H1 (cell line): ENCODE data around the gene ZC3H18. TPM values are rescaled to one million over a fixed set of nuclear protein-coding genes. Genes with fewer than 3 reads are reported as not detected.
A peak's percentile ranks its signal among the peaks of the same experiment; 100 is the strongest.

Experiments
- CTCF ChIA-PET: fragments of 300-600 bp; sonication (Branson Sonifier 250); formaldehyde crosslinking; loops from one replicate; lab custom pipeline; 2021; ENCODE audit not compliant: partially characterized antibody; lab: Charles Lee
- POLR2A ChIA-PET: fragments of 300-600 bp; sonication (Branson Sonifier 250); formaldehyde crosslinking; loops from one replicate; lab custom pipeline; 2021; ENCODE audit warnings: inconsistent platforms; ENCODE audit not compliant: partially characterized antibody; lab: Charles Lee
- DNase-seq, 2 experiments: peaks; one replicate each; pipeline versions ENCODE4 v3.0.0 to v3.0.0-alpha.2; 2010 to 2022; ENCODE audit warnings: low spot score in 2 of 2, low read depth in 1 of 2, mixed read lengths in 1 of 2
- FAIRE-seq: peaks from 2 replicates; lab custom pipeline; 2011; peaks lifted over from hg19 to GRCh38; lab: Jason Lieb, UNC
- H2AFZ ChIP-seq: 2 replicates; pipeline ENCODE4 v1.8.1; 2012; ENCODE audit warnings: low read length, inconsistent platforms
- H2AK5ac ChIP-seq: 2 replicates; pipeline ENCODE4 v1.6.1; 2013; ENCODE audit warnings: low read depth, low read length
- H2BK120ac ChIP-seq: replicated peaks from 2 replicates; pipeline ENCODE3; 2013; ENCODE audit warnings: low read depth, low read length, inconsistent platforms
- H2BK12ac ChIP-seq: 2 replicates; pipeline ENCODE4 v1.6.1; 2013; ENCODE audit warnings: low read depth, low read length
- H2BK15ac ChIP-seq: 2 replicates; pipeline ENCODE4 v1.6.1; 2013; ENCODE audit warnings: low read length
- H2BK20ac ChIP-seq: 2 replicates; pipeline ENCODE4 v1.6.1; 2013; ENCODE audit warnings: low read length
- H2BK5ac ChIP-seq: 2 replicates; pipeline ENCODE4 v1.6.1; 2013; ENCODE audit warnings: low read depth, low read length
- H3K14ac ChIP-seq: 2 replicates; pipeline ENCODE4 v1.6.1; 2013; ENCODE audit warnings: inconsistent platforms; ENCODE audit not compliant: insufficient read length
- H3K18ac ChIP-seq: 2 replicates; pipeline ENCODE4 v1.6.1; 2013; ENCODE audit warnings: low read length; ENCODE audit errors: extremely low read depth
- H3K23ac ChIP-seq: 2 replicates; pipeline ENCODE4 v1.6.1; 2013; ENCODE audit warnings: inconsistent platforms; ENCODE audit not compliant: insufficient read length
- H3K23me2 ChIP-seq: 2 replicates; pipeline ENCODE4 v1.6.1; 2013; ENCODE audit warnings: low read depth, low read length
- H3K27ac ChIP-seq: 2 replicates; pipeline ENCODE4 v1.6.1; 2011; ENCODE audit warnings: low read depth, low read length, inconsistent platforms
- H3K27me3 ChIP-seq, 4 experiments: replicated peaks in 1 of 4; 1 replicate in 1 of 4; 2 replicates in 3 of 4; pipeline versions ENCODE4 v1.6.1 to v1.8.1; 2011 to 2013; ENCODE audit warnings: low read length in 3 of 4, mild to moderate bottlenecking in 3 of 4, inconsistent platforms in 2 of 4, mixed read lengths in 2 of 4, moderate library complexity in 1 of 4; ENCODE audit not compliant: control insufficient read depth in 3 of 4, insufficient read depth in 3 of 4; ENCODE audit errors: extremely low read depth in 1 of 4
- H3K36me3 ChIP-seq, 4 experiments: 2 replicates each; pipeline versions ENCODE4 v1.6.1 to v1.8.1; 2011 to 2013; ENCODE audit warnings: mild to moderate bottlenecking in 4 of 4, low read length in 3 of 4, moderate library complexity in 2 of 4, control low read depth in 1 of 4, inconsistent platforms in 1 of 4; ENCODE audit not compliant: insufficient read depth in 4 of 4, control insufficient read depth in 2 of 4
- H3K4ac ChIP-seq: replicated peaks from 2 replicates; pipeline ENCODE3; 2013; ENCODE audit warnings: low read length, low read depth, mixed read lengths, inconsistent platforms; ENCODE audit not compliant: insufficient read length
- H3K4me1 ChIP-seq, 4 experiments: replicated peaks in 1 of 4; 1 replicate in 1 of 4; 2 replicates in 3 of 4; pipeline versions ENCODE4 v1.6.1 to v1.8.1; 2011 to 2013; ENCODE audit warnings: low read length in 3 of 4, inconsistent platforms in 2 of 4, mixed read lengths in 1 of 4; ENCODE audit not compliant: insufficient read depth in 4 of 4, control insufficient read depth in 3 of 4
- H3K4me2 ChIP-seq, 2 experiments: 2 replicates each; pipeline versions ENCODE4 v1.6.1 to v1.8.1; 2011 to 2013; ENCODE audit warnings: low read depth in 2 of 2, low read length in 2 of 2, control low read depth in 1 of 2, inconsistent platforms in 1 of 2, mild to moderate bottlenecking in 1 of 2; ENCODE audit not compliant: insufficient read depth in 1 of 2
- H3K4me3 ChIP-seq, 4 experiments: fragments of 200-600, 300-600 bp in 1 of 4; sonication (generic), shearing (Covaris generic), sonication (Bioruptor Twin) in 1 of 4; 2 replicates each; pipeline versions ENCODE4 v1.5.1 to v1.8.1; 2011 to 2016; ENCODE audit warnings: low read length in 4 of 4, low read depth in 3 of 4, control low read depth in 2 of 4, inconsistent platforms in 2 of 4, mild to moderate bottlenecking in 2 of 4, mixed read lengths in 1 of 4, moderate library complexity in 1 of 4; ENCODE audit not compliant: insufficient read depth in 2 of 4; ENCODE audit errors: extremely low read depth in 1 of 4
- H3K56ac ChIP-seq: replicated peaks from 2 replicates; pipeline ENCODE3; 2013; ENCODE audit warnings: low read depth, mild to moderate bottlenecking, mixed read lengths, low read length, inconsistent platforms; ENCODE audit not compliant: insufficient read length
- H3K79me1 ChIP-seq: 2 replicates; pipeline ENCODE4 v1.6.1; 2013; ENCODE audit warnings: low read depth, low read length, control low read depth
- H3K79me2 ChIP-seq, 2 experiments: 2 replicates each; pipeline versions ENCODE4 v1.6.1 to v1.8.1; 2012 to 2013; ENCODE audit warnings: low read length in 2 of 2, mild to moderate bottlenecking in 2 of 2, inconsistent platforms in 1 of 2; ENCODE audit not compliant: insufficient read depth in 2 of 2, control insufficient read depth in 1 of 2
- H3K9ac ChIP-seq, 4 experiments: replicated peaks in 1 of 4; 1 replicate in 1 of 4; 2 replicates in 3 of 4; pipeline versions ENCODE4 v1.6.1 to v1.8.1; 2011 to 2013; ENCODE audit warnings: low read depth in 3 of 4, low read length in 3 of 4, control low read depth in 2 of 4, mild to moderate bottlenecking in 2 of 4, moderate library complexity in 2 of 4, inconsistent platforms in 1 of 4; ENCODE audit errors: extremely low read depth in 1 of 4
- H3K9me3 ChIP-seq, 2 experiments: 2 replicates each; pipeline versions ENCODE4 v1.6.1 to v1.8.1; 2012 to 2013; ENCODE audit warnings: mild to moderate bottlenecking in 2 of 2, moderate library complexity in 2 of 2, control low read depth in 1 of 2, inconsistent platforms in 1 of 2, low read depth in 1 of 2, low read length in 1 of 2, mixed read lengths in 1 of 2; ENCODE audit not compliant: insufficient read depth in 2 of 2
- H4K20me1 ChIP-seq, 2 experiments: replicated peaks in 1 of 2; 2 replicates each; pipeline versions ENCODE3 to v1.8.1; 2011 to 2013; ENCODE audit warnings: inconsistent platforms in 2 of 2, low read length in 2 of 2, mild to moderate bottlenecking in 1 of 2; ENCODE audit not compliant: insufficient read depth in 2 of 2, control insufficient read depth in 1 of 2
- H4K5ac ChIP-seq: 2 replicates; pipeline ENCODE4 v1.6.1; 2013; ENCODE audit warnings: low read length, low read depth, mixed read lengths, inconsistent platforms; ENCODE audit not compliant: insufficient read length
- H4K8ac ChIP-seq: 2 replicates; pipeline ENCODE4 v1.8.0; 2013; ENCODE audit warnings: mild to moderate bottlenecking, moderate library complexity, low read length, inconsistent platforms; ENCODE audit not compliant: insufficient read depth; ENCODE audit errors: extremely low read depth
- H4K91ac ChIP-seq: replicated peaks from 2 replicates; pipeline ENCODE3; 2013; ENCODE audit warnings: low read length, mixed read lengths, inconsistent platforms; ENCODE audit not compliant: insufficient read length
- CTCF ChIP-seq, 3 experiments: IDR thresholded peaks; 1 replicate in 2 of 3; 2 replicates in 1 of 3; pipeline versions ENCODE4 v1.5.1 to v1.6.1; 2011; ENCODE audit warnings: low read length in 3 of 3, mild to moderate bottlenecking in 3 of 3, inconsistent platforms in 2 of 3, low read depth in 1 of 3, moderate library complexity in 1 of 3; ENCODE audit not compliant: insufficient read depth in 1 of 3; ENCODE audit errors: control extremely low read depth in 1 of 3
- RAD21 ChIP-seq, 2 experiments: IDR thresholded peaks in 1 of 2; conservative IDR thresholded peaks in 1 of 2; 2 replicates each; pipeline ENCODE4 v1.6.1; 2011; ENCODE audit warnings: low read depth in 2 of 2, low read length in 2 of 2, improper control_type of control experiment in 1 of 2, inconsistent platforms in 1 of 2, mild to moderate bottlenecking in 1 of 2, moderate library complexity in 1 of 2
- RBBP5 ChIP-seq: IDR thresholded peaks from 2 replicates; pipeline ENCODE4 v1.7.1; 2012; ENCODE audit warnings: low read depth, mild to moderate bottlenecking, inconsistent platforms, low read length, moderate library complexity, borderline replicate concordance
- SAP30 ChIP-seq: fragments of 300-600 bp; sonication (generic); IDR thresholded peaks from 2 replicates; pipeline ENCODE4 v1.7.1; 2012; ENCODE audit warnings: low read length, moderate library complexity, mild to moderate bottlenecking, inconsistent platforms; ENCODE audit not compliant: insufficient read depth, insufficient replicate concordance
- WGBS, 2 experiments: shearing (Covaris generic) in 1 of 2; methylation state at CpG; one replicate each; pipeline versions ENCODE4 v1.1.6 to v1.1.7; 2013 to 2015; ENCODE audit warnings: low lambda C conversion rate in 2 of 2, mixed read lengths in 2 of 2, inconsistent platforms in 1 of 2, low coverage in 1 of 2, missing lambda C conversion rate in 1 of 2; ENCODE audit not compliant: insufficient replicate concordance in 2 of 2, insufficient coverage in 1 of 2, insufficient read length in 1 of 2; ENCODE audit errors: extremely low coverage in 1 of 2, missing lambda C conversion rate in 1 of 2; 5-methylcytosine and 5-hydroxymethylcytosine counted together
- polyA plus RNA-seq, 7 experiments: library from polyadenylated mRNA; depleted of rRNA in 3 of 7; stranded (reverse) in 5 of 7; unstranded in 2 of 7; fragments of >200 nt in 5 of 7; fragments of 200-250 nt in 2 of 7; gene quantifications; 1 replicate in 5 of 7; 2 replicates in 1 of 7; 4 replicates in 1 of 7; pipeline versions ENCODE4 v1.2.1 to v1.2.3, GENCODE V29; 2011 to 2013; ENCODE audit warnings: missing spikeins in 2 of 7, mixed read lengths in 2 of 7
- total RNA-seq: library from RNA; stranded (reverse); fragmentation: NEBNext Ultra II Directional; extraction: Animal tissue kit (Norgen Biotek cat#: 25700); gene quantifications from 2 replicates; pipeline ENCODE4 v1.2.1, GENCODE V29; 2021

Gene ZC3H18
- total and polyA plus RNA-seq, 2 of the 8 experiments (the other 6 are each of a cell fraction or from before 2014, with no cell fraction given) = 12.1 to 73.2 TPM

DNA sequence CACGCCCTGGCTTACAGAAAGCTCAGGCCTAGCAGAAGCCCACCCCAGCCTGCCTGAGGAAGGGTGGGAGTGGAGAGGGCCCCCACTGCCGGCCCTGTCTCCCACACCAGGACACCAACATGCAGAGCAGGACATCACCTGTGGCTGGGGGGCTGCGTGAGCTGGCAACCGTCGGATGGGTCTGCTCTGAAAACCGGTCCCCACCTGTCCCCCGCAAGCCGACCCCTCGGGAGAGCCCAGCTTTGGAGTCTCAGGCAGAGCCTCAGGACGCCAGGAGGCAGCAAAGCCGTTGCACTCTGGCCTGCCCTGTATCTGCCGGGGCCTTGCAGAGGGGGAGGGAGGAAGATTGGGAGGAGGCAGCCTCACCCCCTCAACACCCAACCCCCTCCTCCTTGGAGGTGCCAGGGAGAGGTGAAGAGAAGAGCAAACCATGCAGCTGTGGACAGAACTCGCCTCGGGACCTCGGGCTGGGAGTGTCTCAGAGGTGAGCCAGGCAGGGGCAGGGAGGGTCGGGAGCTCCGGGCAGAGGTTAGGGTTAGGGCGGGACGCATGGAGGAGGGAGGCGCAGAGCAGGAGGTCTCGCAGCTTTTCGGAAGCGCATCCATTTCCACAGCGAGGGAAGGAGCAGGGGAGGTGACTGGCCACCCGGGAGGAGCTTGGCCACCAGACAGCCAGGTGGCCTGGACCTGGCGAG is 30.4 kb upstream of the ZC3H18 start:
- TF ChIP-seq RAD21 (IDR thresholded peaks at IDR 0.05 in 1 of 2, conservative IDR thresholded peaks at IDR 0.05 in 1 of 2; ENCODE audit: low read depth in 2 of 2, low read length in 2 of 2) (peak; percentile 30 to 32; a peak in 3 of 4 replicates), RBBP5 (no peak), SAP30 (no peak), CTCF (IDR thresholded peaks at IDR 0.05; ENCODE audit: control extremely low read depth in 1 of 3, insufficient read depth in 1 of 3, low read depth in 1 of 3, low read length in 3 of 3) (peak in 2 of 3 experiments; percentile 27 to 29; a peak in 2 of 4 replicates)
- TF ChIP-seq, all 59 proteins: peak for 2
- Histone ChIP-seq H3K36me3 (no peaks in the 10 kb centered on the region), H3K9ac (no peak overlapping the region), H2BK5ac (no peak overlapping the region), H3K23ac (no peak overlapping the region), H3K23me2 (peaks cover 2% of the 10 kb centered on the region; the same call in 1 of the 2 replicates), H4K20me1 (peaks cover 0 to 6% of the 10 kb centered on the region in 2 experiments), H3K9me3 (peaks cover 8 to 14% of the 10 kb centered on the region in 2 experiments; a peak in 3 of 4 replicates), H3K27me3 (peaks cover 0 to 8% (median 0%) of the 10 kb centered on the region in 4 experiments; a peak in 3 of 7 replicates), H4K8ac (no peak overlapping the region), H3K4me2 (0 out of 4 replicates have a peak overlapping the region, but pooled peaks of 1 of the 2 experiments have one; percentile 11), H3K4me1 (peaks cover 0 to 14% (median 3%) of the 10 kb centered on the region in 4 experiments; a peak in 4 of 7 replicates), H2BK20ac (no peak overlapping the region), H2AFZ (no peak overlapping the region), H3K14ac (no peak overlapping the region), H2BK15ac (no peak overlapping the region), H3K79me1 (no peaks in the 10 kb centered on the region), H3K18ac (no peak overlapping the region; the same call in 1 of the 2 replicates), H3K56ac (no peak overlapping the region), H2BK12ac (0 out of 2 replicates have a peak overlapping the region, but pooled peaks have one; percentile 50), H2BK120ac (no peak overlapping the region), H4K5ac (no peak overlapping the region), H4K91ac (peak overlapping the region; percentile 10), H3K4me3 (no peak overlapping the region), H2AK5ac (peak overlapping the region; percentile 39; the same call in 1 of the 2 replicates), H3K4ac (no peak overlapping the region), H3K27ac (no peak overlapping the region), H3K79me2 (no peaks in the 10 kb centered on the region)
- WGBS, 2 experiments = 75% methylated on average over 20 of the region's 26 CpGs; no CpG with 5 or more reads in 1 of the 2 experiments
- DNase-seq (no peak), FAIRE-seq (no peak)
- ChIA-PET POLR2A (interaction anchor here (0.9 to 1.2 kb wide), 2 partner anchors 9 to 30 kb away, joined by 4 to 5 read pairs; partner anchors contain the start of gene ZC3H18), CTCF (interaction anchor here (0.6 to 4.5 kb wide), 19 partner anchors 10 to 195 kb away, joined by 3 to 36 read pairs (median 5); no protein-coding TSS in a partner anchor)
